Mammary epithelial cell (primary cell): ENCODE results near the gene LILRB5.

Source experiments
- CTCF ChIP-seq, 2 donors: IDR thresholded peaks in 1 of 2; conservative IDR thresholded peaks in 1 of 2; 2 replicates each; pipeline ENCODE4 v1.5.1; 2011 to 2012; ENCODE audit warnings: inconsistent platforms in 2 of 2, low read length in 2 of 2, mild to moderate bottlenecking in 2 of 2, control low read depth in 1 of 2, low read depth in 1 of 2; ENCODE audit not compliant: insufficient read depth in 1 of 2; ENCODE audit errors: extremely low read depth in 1 of 2
- EZH2 ChIP-seq: IDR thresholded peaks from 2 replicates; pipeline ENCODE4 v1.6.1; 2012; ENCODE audit warnings: low read length, inconsistent platforms, borderline replicate concordance

- TF ChIP-seq EZH2, result no peak
- TF ChIP-seq CTCF (conservative IDR thresholded peaks at IDR 0.05 in 1 of 2, IDR thresholded peaks at IDR 0.05 in 1 of 2; ENCODE audit: extremely low read depth in 1 of 2, insufficient read depth in 1 of 2, low read depth in 1 of 2, low read length in 2 of 2), result no peak
Measured at GRCh38 chr19:54252243-54252642, 4.8 kb downstream of the LILRB5 start.
